Measurements from ENCODE around the gene SERPINB12.

GRCh38 chr18:63590966-63591695, 49.0 kb downstream of the SERPINB12 start:
- TF ChIP-seq CTCF (IDR thresholded peaks at IDR 0.05) (no peak), POLR2A (IDR thresholded peaks at IDR 0.05) (no peak)
